HCT116 (cell line): ENCODE data around the gene CNTNAP2. TPM values are rescaled to one million over a fixed set of nuclear protein-coding genes. Genes with fewer than 3 reads are reported as not detected.

ENCODE experiments used
- ATAC-seq: fragments of 200-7000 bp; cut with Tn5 transposase; 2 replicates; pipeline ENCODE4 v1.9.1; 2020; ENCODE audit warnings: mild to moderate bottlenecking, moderate library complexity
- BruUV-seq: library from RNA; stranded (reverse); fragments of 400-500 nt; replicated peaks from 2 replicates; lab custom pipeline; 2021; lab: Mats Ljungman, UMichigan
- CTCF ChIA-PET: fragments of 300-600 bp; sonication (Branson Sonifier 250); formaldehyde crosslinking; loops from one replicate; lab custom pipeline; 2021; ENCODE audit warnings: antibody characterized with exemption; lab: Charles Lee
- POLR2A ChIA-PET: fragments of 300-600, 350-600 bp; sonication (Branson Sonifier 250); formaldehyde crosslinking; loops from one replicate; lab custom pipeline; 2021; ENCODE audit warnings: antibody characterized with exemption; lab: Charles Lee
- RAD21 ChIA-PET, 2 experiments: fragments of 300-600 bp; sonication (Branson Sonifier 250); formaldehyde crosslinking; loops; one replicate each; lab custom pipeline; 2023; ENCODE audit warnings: low total read pairs in 2 of 2; ENCODE audit not compliant: uncharacterized antibody in 2 of 2, unreplicated experiment in 2 of 2, low non-redundant PET in 1 of 2; lab: Charles Lee
- DNase-seq: peaks from one replicate; pipeline ENCODE4 v3.0.0-alpha.2; 2010; ENCODE audit warnings: low read depth, low spot score
- H2AFZ ChIP-seq: fragments of 200-600 bp; shearing (Covaris generic), sonication (generic); 2 replicates; pipeline ENCODE4 v1.6.1; 2017; ENCODE audit warnings: low read depth, mixed run types, mixed read lengths, antibody characterized with exemption, low read length; ENCODE audit not compliant: poor library complexity, severe bottlenecking
- H3K27ac ChIP-seq: 2 replicates; pipeline ENCODE4 v1.5.1; 2012; ENCODE audit warnings: low read depth, low read length
- H3K27me3 ChIP-seq: fragments of 200-600 bp; sonication (generic); 2 replicates; pipeline ENCODE4 v1.6.1; 2016; ENCODE audit warnings: mixed run types, low read length, mixed read lengths; ENCODE audit not compliant: insufficient read depth
- H3K36me3 ChIP-seq, 2 experiments: fragments of 200-500 bp in 1 of 2; fragments of 200-600 bp in 1 of 2; sonication (Bioruptor generic) in 1 of 2; sonication (generic) in 1 of 2; 2 replicates each; pipeline versions ENCODE4 v1.5.1 to v1.6.1; 2014 to 2016; ENCODE audit warnings: low read length in 2 of 2, inconsistent platforms in 1 of 2, mixed read lengths in 1 of 2, mixed run types in 1 of 2; ENCODE audit not compliant: insufficient read depth in 2 of 2, control insufficient read depth in 1 of 2
- H3K4me1 ChIP-seq, 2 experiments: fragments of 200-600 bp in 1 of 2; sonication (generic) in 1 of 2; 2 replicates each; pipeline versions ENCODE4 v1.5.1 to v1.6.1; 2012 to 2017; ENCODE audit warnings: low read length in 2 of 2, inconsistent platforms in 1 of 2, mild to moderate bottlenecking in 1 of 2, mixed read lengths in 1 of 2, mixed run types in 1 of 2, moderate library complexity in 1 of 2; ENCODE audit not compliant: insufficient read depth in 2 of 2, control insufficient read depth in 1 of 2
- H3K4me2 ChIP-seq: fragments of 200-600 bp; sonication (generic); 2 replicates; pipeline ENCODE4 v1.6.1; 2017; ENCODE audit warnings: mixed run types, low read length, mixed read lengths
- H3K4me3 ChIP-seq, 2 experiments: fragments of 200-600 bp in 1 of 2; sonication (generic) in 1 of 2; replicated peaks in 1 of 2; 2 replicates each; pipeline ENCODE4 v1.5.1; 2011 to 2016; ENCODE audit warnings: low read length in 2 of 2, control low read depth in 1 of 2, low read depth in 1 of 2, mild to moderate bottlenecking in 1 of 2, mixed read lengths in 1 of 2, mixed run types in 1 of 2
- H3K79me2 ChIP-seq: fragments of 200-600 bp; sonication (generic); 2 replicates; pipeline ENCODE4 v1.6.1; 2017; ENCODE audit warnings: mild to moderate bottlenecking, mixed run types, low read length, moderate library complexity, mixed read lengths; ENCODE audit not compliant: insufficient read depth
- H3K9ac ChIP-seq: fragments of 200-600 bp; sonication (generic); 2 replicates; pipeline ENCODE4 v1.6.1; 2016; ENCODE audit warnings: low read length, mixed read lengths
- H3K9me2 ChIP-seq: fragments of 200-600 bp; sonication (generic), shearing (Covaris generic); 2 replicates; pipeline ENCODE4 v1.6.1; 2017; ENCODE audit warnings: mixed run types, mild to moderate bottlenecking, moderate library complexity; ENCODE audit not compliant: insufficient read depth
- H3K9me3 ChIP-seq, 2 experiments: fragments of 200-500 bp in 1 of 2; fragments of 200-600 bp in 1 of 2; sonication (Bioruptor generic) in 1 of 2; sonication (generic) in 1 of 2; 2 replicates each; pipeline ENCODE4 v1.6.1; 2014 to 2017; ENCODE audit warnings: low read length in 2 of 2, mixed read lengths in 2 of 2, inconsistent platforms in 1 of 2, low read depth in 1 of 2, mild to moderate bottlenecking in 1 of 2, mixed run types in 1 of 2, moderate library complexity in 1 of 2; ENCODE audit not compliant: control insufficient read depth in 1 of 2, insufficient read depth in 1 of 2
- H4K20me1 ChIP-seq: fragments of 200-600 bp; sonication (generic), shearing (Covaris generic); 2 replicates; pipeline ENCODE4 v1.6.1; 2017; ENCODE audit warnings: mixed run types, mild to moderate bottlenecking, moderate library complexity; ENCODE audit not compliant: insufficient read depth
- ATF3 ChIP-seq: IDR thresholded peaks from 2 replicates; pipeline ENCODE4 v1.6.1; 2012
- CBX3 ChIP-seq: IDR thresholded peaks from 2 replicates; pipeline ENCODE4 v1.6.1; 2012; ENCODE audit warnings: low read depth
- CEBPB ChIP-seq: IDR thresholded peaks from 2 replicates; pipeline ENCODE4 v1.6.1; 2012; ENCODE audit warnings: low read depth
- CTCF ChIP-seq, 3 experiments: fragments of 200-600 bp in 1 of 3; sonication (generic) in 1 of 3; IDR thresholded peaks in 2 of 3; conservative IDR thresholded peaks in 1 of 3; 2 replicates each; pipeline ENCODE4 v1.5.1; 2012 to 2017; ENCODE audit warnings: low read depth in 2 of 3, low read length in 2 of 3, antibody characterized with exemption in 1 of 3, borderline replicate concordance in 1 of 3, control low read depth in 1 of 3, mild to moderate bottlenecking in 1 of 3, mixed read lengths in 1 of 3, mixed run types in 1 of 3, moderate library complexity in 1 of 3; ENCODE audit not compliant: insufficient read depth in 1 of 3
- ELF1 ChIP-seq: IDR thresholded peaks from 2 replicates; pipeline ENCODE4 v1.6.1; 2012; ENCODE audit warnings: low read depth, borderline replicate concordance
- EZH2 ChIP-seq: fragments of 200-600 bp; sonication (generic); IDR thresholded peaks from 2 replicates; pipeline ENCODE4 v1.6.1; 2017; ENCODE audit warnings: antibody characterized with exemption, mixed run types
- EZH2phosphoT487 ChIP-seq: fragments of 200-600 bp; IDR thresholded peaks from 2 replicates; pipeline ENCODE4 v1.6.1; 2018; ENCODE audit warnings: antibody characterized with exemption, borderline replicate concordance
- JUND ChIP-seq: IDR thresholded peaks from 2 replicates; pipeline ENCODE4 v1.6.1; 2012
- POLR2AphosphoS5 ChIP-seq: IDR thresholded peaks from 2 replicates; pipeline ENCODE4 v1.6.1; 2011; ENCODE audit warnings: mild to moderate bottlenecking, low read depth, low read length, moderate library complexity
- RAD21 ChIP-seq: IDR thresholded peaks from 2 replicates; pipeline ENCODE4 v1.6.1; 2012; ENCODE audit warnings: low read depth, mild to moderate bottlenecking
- SIN3A ChIP-seq: IDR thresholded peaks from 2 replicates; pipeline ENCODE4 v1.6.1; 2012; ENCODE audit warnings: low read depth
- SP1 ChIP-seq: IDR thresholded peaks from 2 replicates; pipeline ENCODE4 v1.6.1; 2012; ENCODE audit warnings: low read depth
- TCF7L2 ChIP-seq: IDR thresholded peaks from 2 replicates; pipeline ENCODE4 v1.7.0; 2011; ENCODE audit warnings: borderline replicate concordance, inconsistent platforms; ENCODE audit not compliant: insufficient read depth, insufficient read length; ENCODE audit errors: extremely low read depth
- ZBTB33 ChIP-seq: IDR thresholded peaks from 2 replicates; pipeline ENCODE4 v1.6.1; 2011; ENCODE audit warnings: mild to moderate bottlenecking, low read length, moderate library complexity; ENCODE audit not compliant: insufficient replicate concordance; ENCODE audit errors: extremely low read depth
- ZFX ChIP-seq: fragments of 450-650 bp; IDR thresholded peaks from 2 replicates; pipeline ENCODE4 v1.6.1; 2017
- ZNF274 ChIP-seq: fragments of 200-500 bp; sonication (Bioruptor generic); IDR thresholded peaks from 2 replicates; pipeline ENCODE4 v1.6.1; 2014; ENCODE audit warnings: mild to moderate bottlenecking, low read depth, low read length, inconsistent platforms
- intact Hi-C: fragments of 100-400 bp; cut with micrococcal nuclease; formaldehyde crosslinking; loops from 2 replicates; pipeline ENCODE4 v1.10.0; 2022
- total RNA-seq: library from RNA; stranded (reverse); gene quantifications from one replicate; pipeline ENCODE4 v1.2.1, GENCODE V29; 2021; ENCODE audit not compliant: unreplicated experiment

Gene CNTNAP2
- total RNA-seq, 1 experiment from 2014 or later = 0.37 TPM

- no peak overlapping the region for H3K27ac ChIP-seq
- no peaks in the 10 kb centered on the region for H3K79me2 ChIP-seq
- no peak overlapping the region for H3K4me2 ChIP-seq
- POLR2A ChIA-PET = no interaction called here
- H4K20me1 ChIP-seq = no peaks in the 10 kb centered on the region
- no peaks in the 10 kb centered on the region for H3K9me2 ChIP-seq
- H3K9me3 ChIP-seq = peaks cover 0 to 26% of the 10 kb centered on the region in 2 experiments; a peak in 2 of 4 replicates
- no peak overlapping the region for H3K4me3 ChIP-seq
- RAD21 ChIA-PET = no interaction called here
- H3K27me3 ChIP-seq = no peaks in the 10 kb centered on the region
- intact Hi-C loops = no loop called here
- CTCF ChIA-PET = no interaction called here
- TF ChIP-seq EZH2phosphoT487 (no peak), POLR2AphosphoS5 (no peak), CBX3 (no peak), ZNF274 (no peak), ZBTB33 (no peak), ZFX (no peak), ELF1 (no peak), CTCF (IDR thresholded peaks at IDR 0.05 in 2 of 3, conservative IDR thresholded peaks at IDR 0.05 in 1 of 3; ENCODE audit: borderline replicate concordance in 1 of 3, insufficient read depth in 1 of 3, low read depth in 2 of 3, low read length in 2 of 3) (no peak), EZH2 (no peak), JUND (no peak), TCF7L2 (no peak), ATF3 (no peak), RAD21 (no peak), SP1 (no peak), SIN3A (no peak), CEBPB (no peak)
- TF ChIP-seq, all 23 proteins: peak for 0
- no peak for ATAC-seq
- no TSS peak for BruUV-seq
- Histone ChIP-seq H2AFZ (no peak overlapping the region), H3K36me3 (no peaks in the 10 kb centered on the region; a peak in 1 of 4 replicates), H3K9ac (no peak overlapping the region), H3K4me1 (no peaks in the 10 kb centered on the region)
- DNase-seq = no peak
Observed at GRCh38 chr7:146768957-146769356, 652.4 kb downstream of the CNTNAP2 start.
